HepG2 (cell line): Measurements from ENCODE around the gene ZFP36. TPM values are rescaled to one million over a fixed set of nuclear protein-coding genes. Genes with fewer than 3 reads are reported as not detected.

Experiments used
- AGO1 ChIP-seq: fragments of 200-400 bp; formaldehyde crosslinking; IDR thresholded peaks from 2 replicates; pipeline ENCODE4 v1.6.1; 2017; ENCODE audit warnings: mild to moderate bottlenecking, low read depth, low read length, moderate library complexity; ENCODE audit not compliant: poor library complexity, severe bottlenecking
- ARID2 ChIP-seq: sonication (generic); formaldehyde crosslinking; IDR thresholded peaks from 2 replicates; pipeline ENCODE4 v1.8.1; 2022; ENCODE audit warnings: mild to moderate bottlenecking, missing genetic modification reagents, borderline replicate concordance
- ARID5B ChIP-seq: IDR thresholded peaks from 2 replicates; pipeline ENCODE4 v1.4.0; 2020; ENCODE audit warnings: mild to moderate bottlenecking, missing genetic modification reagents
- FOXA1 ChIP-seq, 2 experiments: fragments of 450-650 bp in 1 of 2; sonication (generic) in 1 of 2; formaldehyde crosslinking in 1 of 2; IDR thresholded peaks; 2 replicates each; pipeline versions ENCODE4 v1.4.0 to v1.6.1; 2016 to 2020; ENCODE audit warnings: missing genetic modification reagents in 1 of 2
- GFI1 ChIP-seq: sonication (generic); formaldehyde crosslinking; IDR thresholded peaks from 2 replicates; pipeline ENCODE4 v1.5.0; 2020; ENCODE audit warnings: missing genetic modification reagents, mild to moderate bottlenecking, borderline replicate concordance
- KDM2A ChIP-seq: sonication (generic); formaldehyde crosslinking; IDR thresholded peaks from 2 replicates; pipeline ENCODE4 v1.4.0; 2020; ENCODE audit warnings: low read depth, missing genetic modification reagents, borderline replicate concordance
- MED1 ChIP-seq: sonication (generic); formaldehyde crosslinking; IDR thresholded peaks from 2 replicates; pipeline ENCODE4 v1.4.0; 2020; ENCODE audit warnings: missing genetic modification reagents
- MXI1 ChIP-seq: IDR thresholded peaks from 3 replicates; pipeline ENCODE4 v1.6.1; 2012; ENCODE audit warnings: low read depth, low read length, inconsistent platforms, borderline replicate concordance
- PATZ1 ChIP-seq: sonication (generic); formaldehyde crosslinking; IDR thresholded peaks from 2 replicates; pipeline ENCODE4 v1.4.0; 2020; ENCODE audit warnings: missing genetic modification reagents
- PREB ChIP-seq: sonication (generic); formaldehyde crosslinking; IDR thresholded peaks from 2 replicates; pipeline ENCODE4 v1.4.0; 2020; ENCODE audit warnings: missing genetic modification reagents
- ZBTB43 ChIP-seq: sonication (generic); formaldehyde crosslinking; conservative IDR thresholded peaks from 2 replicates; pipeline ENCODE4 v1.4.0; 2020; ENCODE audit warnings: missing genetic modification reagents
- ZNF207 ChIP-seq: fragments of 450-650 bp; IDR thresholded peaks from 2 replicates; pipeline ENCODE4 v1.6.1; 2016; ENCODE audit warnings: antibody characterized with exemption, borderline replicate concordance
- ZNF281 ChIP-seq: sonication (generic); formaldehyde crosslinking; IDR thresholded peaks from 2 replicates; pipeline ENCODE4 v1.4.0; 2020; ENCODE audit warnings: missing genetic modification reagents, borderline replicate concordance
- ZNF616 ChIP-seq: sonication (generic); formaldehyde crosslinking; IDR thresholded peaks from 2 replicates; pipeline ENCODE4 v1.5.0; 2020; ENCODE audit warnings: low read depth, mild to moderate bottlenecking, missing genetic modification reagents
- ZNF678 ChIP-seq: sonication (generic); formaldehyde crosslinking; IDR thresholded peaks from 2 replicates; pipeline ENCODE4 v1.4.0; 2020; ENCODE audit warnings: mild to moderate bottlenecking, missing genetic modification reagents
- ZNF768 ChIP-seq: sonication (generic); formaldehyde crosslinking; IDR thresholded peaks from 2 replicates; pipeline ENCODE4 v1.4.0; 2020; ENCODE audit warnings: missing genetic modification reagents
- polyA plus RNA-seq, 8 experiments: library from polyadenylated mRNA; depleted of rRNA in 3 of 8; stranded (reverse) in 7 of 8; unstranded in 1 of 8; fragments of >200 nt; fragmentation: Illumina TruSeq in 4 of 8; extraction: Trizol in 4 of 8; gene quantifications; 2 replicates each; pipeline versions ENCODE4 v1.2.1 to v1.2.3, GENCODE V29; 2011 to 2016; ENCODE audit warnings: low read depth in 4 of 8, missing spikeins in 1 of 8, mixed read lengths in 1 of 8; ENCODE audit not compliant: insufficient read depth in 1 of 8
- total RNA-seq, 5 experiments: library from RNA; depleted of rRNA; stranded (reverse); fragments of >200 nt; fragmentation: Illumina TruSeq; extraction: Trizol; gene quantifications; 2 replicates each; pipeline ENCODE4 v1.2.3, GENCODE V29; 2016; ENCODE audit warnings: low read depth in 1 of 5

Gene ZFP36
- total and polyA plus RNA-seq, 2 of the 13 experiments (the other 11 are each of a cell fraction or from before 2014, with no cell fraction given): 1.4 to 1.7 TPM

- 0 out of 2 replicates have a peak, but pooled peaks have one; percentile 57 for TF ChIP-seq GFI1 (CRISPR knock-in tag)
- peak; percentile 22; the same call in 1 of the 2 replicates for TF ChIP-seq ZNF281 (CRISPR knock-in tag)
- TF ChIP-seq ARID5B (CRISPR knock-in tag): peak; percentile 60
- TF ChIP-seq PREB: no peak
- TF ChIP-seq KDM2A: peak; percentile 54; the same call in 1 of the 2 replicates
- TF ChIP-seq PATZ1 (CRISPR knock-in tag): peak; percentile 79
- TF ChIP-seq AGO1: peak; percentile 66
- TF ChIP-seq ZNF207: no peak
- TF ChIP-seq ZBTB43 (CRISPR knock-in tag): no peak
- no peak for TF ChIP-seq FOXA1 (IDR thresholded peaks at IDR 0.05)
- TF ChIP-seq FOXA1 (CRISPR knock-in tag; IDR thresholded peaks at IDR 0.05): peak; percentile 63
- no peak for TF ChIP-seq MXI1
- no peak for TF ChIP-seq ZNF678 (CRISPR knock-in tag)
- peak; percentile 29; the same call in 1 of the 2 replicates for TF ChIP-seq ZNF768 (CRISPR knock-in tag)
- TF ChIP-seq ZNF616 (CRISPR knock-in tag): no peak
- 0 out of 2 replicates have a peak, but pooled peaks have one; percentile 39 for TF ChIP-seq ARID2 (CRISPR knock-in tag)
- TF ChIP-seq MED1 (CRISPR knock-in tag): peak; percentile 51; the same call in 1 of the 2 replicates
These were observed 21.9 kb downstream of the ZFP36 start (continued) for GRCh38 chr19:39428283-39429112.
